Transverse colon (tissue), 4 donors: ENCODE results near the gene PROKR1. TPM values are rescaled to one million over a fixed set of nuclear protein-coding genes. Genes with fewer than 3 reads are reported as not detected.

ENCODE experiments used
- DNase-seq: peaks from one replicate; pipeline ENCODE4 v3.0.0-alpha.2; 2019
- H3K27ac ChIP-seq, 4 donors: fragments of 200-600 bp; sonication (generic); 2 replicates each; pipeline ENCODE4 v1.5.1; 2016 to 2018; ENCODE audit warnings: inconsistent platforms in 4 of 4
- H3K27me3 ChIP-seq: fragments of 200-600 bp; sonication (generic); 2 replicates; pipeline ENCODE4 v1.5.1; 2017; ENCODE audit warnings: inconsistent platforms
- H3K36me3 ChIP-seq, 4 donors: fragments of 200-600 bp; sonication (generic); 2 replicates each; pipeline ENCODE4 v1.5.1; 2017 to 2019; ENCODE audit warnings: inconsistent platforms in 4 of 4
- H3K4me1 ChIP-seq, 4 donors: fragments of 200-600 bp; sonication (generic); 2 replicates each; pipeline ENCODE4 v1.5.1; 2017 to 2020; ENCODE audit warnings: inconsistent platforms in 4 of 4
- H3K4me3 ChIP-seq, 4 donors: fragments of 200-600 bp; sonication (generic); 1 replicate in 1 of 4; 2 replicates in 3 of 4; pipeline versions ENCODE4 v1.5.1 to v1.6.1; 2017 to 2019; ENCODE audit warnings: inconsistent platforms in 4 of 4
- H3K9me3 ChIP-seq, 2 donors: fragments of 200-600 bp; sonication (generic); 2 replicates each; pipeline ENCODE4 v1.5.1; 2017 to 2019; ENCODE audit warnings: inconsistent platforms in 2 of 2
- CTCF ChIP-seq, 5 experiments: fragments of 200-600 bp in 3 of 5; fragments of 450-650 bp in 2 of 5; sonication (generic) in 3 of 5; IDR thresholded peaks; 1 replicate in 2 of 5; 2 replicates in 3 of 5; pipeline ENCODE4 v1.5.1; 2016 to 2017; ENCODE audit warnings: antibody characterized with exemption in 5 of 5, inconsistent platforms in 3 of 5, mild to moderate bottlenecking in 2 of 5, moderate library complexity in 1 of 5
- EP300 ChIP-seq: sonication (generic); formaldehyde crosslinking; IDR thresholded peaks from one replicate; pipeline ENCODE4 v1.6.1; 2017; ENCODE audit warnings: antibody characterized with exemption, low read depth
- POLR2A ChIP-seq: fragments of 450-650 bp; IDR thresholded peaks from one replicate; pipeline ENCODE4 v1.6.1; 2016; ENCODE audit warnings: antibody characterized with exemption, mild to moderate bottlenecking, moderate library complexity
- POLR2AphosphoS5 ChIP-seq, 3 donors: sonication (generic); formaldehyde crosslinking; IDR thresholded peaks; one replicate each; pipeline ENCODE4 v1.6.1; 2016; ENCODE audit warnings: antibody characterized with exemption in 3 of 3
- WGBS, 2 donors: methylation state at CpG; one replicate each; pipeline ENCODE4 v1.1.5; 2018; ENCODE audit warnings: low coverage in 1 of 2; 5-methylcytosine and 5-hydroxymethylcytosine counted together
- in situ Hi-C, 4 donors: fragments of 200-750 bp; cut with MboI; loops; one replicate each; pipeline versions ENCODE4 v1.15.0 to v1.15.1; 2017; ENCODE audit warnings: low sequenced_read_pairs in 3 of 4, low pct_ligation_motif_present in 1 of 4, low pct_unique_long_range_greater_than_20kb in 1 of 4
- intact Hi-C: fragments of 100-400 bp; cut with DNase I; formaldehyde crosslinking; loops from one replicate; pipeline ENCODE4 v1.15.1; 2023; ENCODE audit warnings: low total_unique reads
- total RNA-seq, 4 donors: library from RNA; depleted of rRNA; stranded (reverse); fragments of >200 nt; gene quantifications; one replicate each; pipeline ENCODE4 v1.1.0, GENCODE V29; 2016

PROKR1 gene
- total RNA-seq, 4 donors from 2014 or later = 0.16 to 2.2 TPM; not detected in 2

DNA sequence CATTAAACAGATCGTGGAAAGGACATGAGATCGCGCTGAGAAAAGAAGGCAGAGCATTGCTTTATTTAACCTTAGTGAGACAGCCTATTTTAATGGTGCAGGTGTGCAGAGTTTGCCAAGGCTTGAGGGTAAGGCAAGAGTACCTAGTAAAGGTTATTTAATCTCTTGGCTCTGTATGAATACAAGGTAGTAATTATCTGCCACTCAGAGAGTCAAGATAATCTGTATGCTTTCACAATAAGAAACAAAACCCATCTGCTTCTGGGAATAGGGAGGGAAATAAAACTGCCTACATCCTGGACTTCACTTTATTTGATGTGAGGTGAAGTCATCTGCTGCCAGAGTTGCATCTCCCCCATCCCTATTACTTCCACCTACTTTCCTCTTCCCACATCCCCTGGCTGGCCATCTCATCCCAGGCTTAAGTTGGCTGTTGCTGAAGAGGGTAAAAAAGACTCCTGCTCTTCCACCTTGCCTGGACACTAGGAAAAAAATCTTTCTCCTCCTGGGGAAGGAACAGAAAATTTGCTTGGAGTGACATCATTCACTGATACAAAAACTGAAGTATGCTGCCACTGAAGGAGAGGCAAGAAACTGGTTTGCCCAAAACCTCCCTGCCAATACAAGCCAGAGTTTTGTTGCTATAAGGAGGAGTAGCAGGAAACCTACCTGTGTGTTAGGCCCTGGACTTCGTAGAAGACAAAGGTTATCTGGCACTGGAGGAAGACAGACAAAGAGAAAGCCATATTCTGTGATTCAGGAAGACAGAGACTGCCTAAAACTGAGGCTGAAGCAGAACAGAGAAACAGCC lies 55.4 kb downstream of the PROKR1 start:
- TF ChIP-seq EP300 = no peak
- no peak for TF ChIP-seq POLR2A
- no peak for TF ChIP-seq POLR2AphosphoS5 (IDR thresholded peaks at IDR 0.05)
- TF ChIP-seq CTCF (IDR thresholded peaks at IDR 0.05) = no peak
- no peaks in the 10 kb centered on the region for H3K36me3 ChIP-seq
- H3K9me3 ChIP-seq = peaks cover 5 to 9% of the 10 kb centered on the region in 2 donors
- no peaks in the 10 kb centered on the region for H3K4me1 ChIP-seq
- no peak for DNase-seq
- no peak overlapping the region for H3K4me3 ChIP-seq
- intact Hi-C loops (no loop called here), in situ Hi-C loops (no loop called here)
- 60 to 63% methylated on average over 3 to 4 of the region's 4 CpGs for WGBS, 2 donors
- H3K27ac ChIP-seq = no peak overlapping the region
- H3K27me3 ChIP-seq = no peaks in the 10 kb centered on the region

DNA sequence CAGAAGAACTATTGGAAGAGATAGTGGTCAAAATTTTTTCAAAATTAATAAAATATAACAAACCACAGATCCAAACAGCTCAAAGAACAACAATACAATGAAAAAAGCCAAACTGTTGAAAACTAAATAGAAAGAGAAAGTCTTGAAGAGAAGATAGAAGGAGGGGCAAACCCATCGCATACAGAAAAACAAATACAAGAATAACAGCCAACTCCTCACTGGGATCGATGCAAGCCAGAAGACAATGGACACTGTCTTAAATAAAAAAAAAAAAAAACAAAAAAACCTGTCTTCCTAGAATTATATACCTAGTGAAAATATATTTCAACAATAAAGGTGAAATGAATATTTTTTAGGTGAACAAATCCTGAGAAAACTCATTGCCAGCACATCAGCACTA lies 57.2 kb downstream of the PROKR1 start:
- WGBS, 2 donors = 89 to 100% methylated on average over 1 to 2 of the region's 2 CpGs
- TF ChIP-seq EP300 (no peak), POLR2AphosphoS5 (IDR thresholded peaks at IDR 0.05) (no peak), POLR2A (no peak), CTCF (IDR thresholded peaks at IDR 0.05) (no peak)
- Histone ChIP-seq H3K36me3 (no peaks in the 10 kb centered on the region), H3K4me1 (no peaks in the 10 kb centered on the region), H3K27me3 (no peaks in the 10 kb centered on the region), H3K9me3 (peaks cover 5 to 9% of the 10 kb centered on the region in 2 donors), H3K4me3 (no peak overlapping the region), H3K27ac (no peak overlapping the region)
- no peak for DNase-seq
- in situ Hi-C loops = loop anchor here in 2 of 4 donors (10.0 to 25.0 kb wide), 2 partner anchors 212 to 236 kb away; partner anchors contain the start of genes APLF (in 1 of the 2) and FBXO48 (in 1 of the 2)
- intact Hi-C loops = no loop called here

DNA sequence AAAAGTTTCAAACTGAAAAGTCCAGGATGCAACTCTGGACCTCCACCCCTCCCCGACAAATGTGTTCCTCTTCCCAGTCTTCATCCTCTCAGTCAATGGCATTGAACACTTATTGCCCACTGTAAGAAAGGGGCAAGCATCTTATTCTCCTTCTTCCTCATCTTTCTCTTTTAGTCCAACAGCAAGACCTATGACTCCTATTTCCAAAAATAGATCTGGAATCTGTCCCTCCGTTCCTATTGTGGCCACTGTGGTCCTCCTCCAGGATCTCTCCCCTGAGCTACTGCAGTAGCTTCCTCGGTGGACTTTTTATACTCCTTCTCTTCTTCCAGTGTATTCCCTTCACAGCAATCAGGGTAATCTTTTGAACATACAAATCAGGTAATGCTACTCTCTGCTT lies 63.3 kb downstream of the PROKR1 start:
- Histone ChIP-seq H3K4me1 (peaks cover 0 to 3% (median 0%) of the 10 kb centered on the region in 4 donors), H3K27ac (no peak overlapping the region), H3K9me3 (no peaks in the 10 kb centered on the region), H3K36me3 (no peaks in the 10 kb centered on the region), H3K27me3 (no peaks in the 10 kb centered on the region), H3K4me3 (no peak overlapping the region)
- intact Hi-C loops (no loop called here), in situ Hi-C loops (loop anchor here in 2 of 4 donors (10.0 to 25.0 kb wide), 2 partner anchors 206 to 242 kb away; partner anchors contain the start of genes APLF (in 1 of the 2) and FBXO48 (in 1 of the 2))
- no peak for TF ChIP-seq CTCF (IDR thresholded peaks at IDR 0.05)
- TF ChIP-seq EP300 = no peak
- TF ChIP-seq POLR2A = no peak
- no peak for TF ChIP-seq POLR2AphosphoS5 (IDR thresholded peaks at IDR 0.05)
- WGBS, 2 donors = 58 to 100% methylated on average over 1 to 3 of the region's 3 CpGs
- no peak for DNase-seq

Other genes starting within 250 kb of the PROKR1 start
- 1 to 10 TPM in 3 of 4 donors, under 1 TPM in 1; 0.60 to 2.6 (median 2.2) TPM for gene FBXO48, start 176.3 kb upstream of the PROKR1 start, total RNA-seq
- gene APLF, start 176.0 kb upstream of the PROKR1 start, total RNA-seq = 10 to 100 TPM in 2 of 4 donors, 1 to 10 TPM in 2; 2.9 to 28.5 (median 8.1) TPM
- 10 to 100 TPM in 2 of 4 donors, 1 to 10 TPM in 2; 2.2 to 11.6 (median 7.2) TPM for gene ARHGAP25, start 91.2 kb downstream of the PROKR1 start, total RNA-seq
- not detected for gene BMP10, start 227.8 kb downstream of the PROKR1 start, total RNA-seq